NCI-H2107 (cell line): ENCODE data around the gene RASSF1.

Source experiments
- DNase-seq: peaks from one replicate; lab custom pipeline; 2025; lab: John Stamatoyannopoulos, UW

The RASSF1 gene, protein sequence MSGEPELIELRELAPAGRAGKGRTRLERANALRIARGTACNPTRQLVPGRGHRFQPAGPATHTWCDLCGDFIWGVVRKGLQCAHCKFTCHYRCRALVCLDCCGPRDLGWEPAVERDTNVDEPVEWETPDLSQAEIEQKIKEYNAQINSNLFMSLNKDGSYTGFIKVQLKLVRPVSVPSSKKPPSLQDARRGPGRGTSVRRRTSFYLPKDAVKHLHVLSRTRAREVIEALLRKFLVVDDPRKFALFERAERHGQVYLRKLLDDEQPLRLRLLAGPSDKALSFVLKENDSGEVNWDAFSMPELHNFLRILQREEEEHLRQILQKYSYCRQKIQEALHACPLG

DNA sequence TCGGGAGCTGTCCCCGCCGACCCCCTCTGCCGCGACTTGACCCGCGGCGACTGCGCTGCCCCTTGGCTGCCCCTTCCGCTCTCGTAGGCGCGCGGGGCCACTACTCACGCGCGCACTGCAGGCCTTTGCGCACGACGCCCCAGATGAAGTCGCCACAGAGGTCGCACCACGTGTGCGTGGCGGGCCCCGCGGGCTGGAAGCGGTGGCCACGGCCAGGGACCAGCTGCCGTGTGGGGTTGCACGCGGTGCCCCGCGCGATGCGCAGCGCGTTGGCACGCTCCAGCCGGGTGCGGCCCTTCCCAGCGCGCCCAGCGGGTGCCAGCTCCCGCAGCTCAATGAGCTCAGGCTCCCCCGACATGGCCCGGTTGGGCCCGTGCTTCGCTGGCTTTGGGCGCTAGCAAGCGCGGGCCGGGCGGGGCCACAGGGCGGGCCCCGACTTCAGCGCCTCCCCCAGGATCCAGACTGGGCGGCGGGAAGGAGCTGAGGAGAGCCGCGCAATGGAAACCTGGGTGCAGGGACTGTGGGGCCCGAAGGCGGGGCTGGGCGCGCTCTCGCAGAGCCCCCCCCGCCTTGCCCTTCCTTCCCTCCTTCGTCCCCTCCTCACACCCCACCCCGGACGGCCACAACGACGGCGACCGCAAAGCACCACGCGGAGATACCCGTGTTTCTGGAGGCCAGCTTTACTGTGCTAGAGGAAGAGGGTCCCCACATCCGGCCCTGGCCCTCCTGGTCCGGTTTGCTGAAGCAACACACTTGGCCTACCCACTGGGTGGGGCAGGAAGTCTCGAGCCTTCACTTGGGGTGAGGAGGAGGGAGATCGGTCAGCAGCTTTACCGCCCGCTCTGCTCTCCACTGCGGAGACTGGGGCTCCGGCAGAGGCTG is at the start of gene RASSF1:
Gene RASSF1 (minus strand): TSS at position 389 of the 882 bp plus-strand sequence. CDS start 31 bp downstream, at position 358.
- no peak for DNase-seq

DNA sequence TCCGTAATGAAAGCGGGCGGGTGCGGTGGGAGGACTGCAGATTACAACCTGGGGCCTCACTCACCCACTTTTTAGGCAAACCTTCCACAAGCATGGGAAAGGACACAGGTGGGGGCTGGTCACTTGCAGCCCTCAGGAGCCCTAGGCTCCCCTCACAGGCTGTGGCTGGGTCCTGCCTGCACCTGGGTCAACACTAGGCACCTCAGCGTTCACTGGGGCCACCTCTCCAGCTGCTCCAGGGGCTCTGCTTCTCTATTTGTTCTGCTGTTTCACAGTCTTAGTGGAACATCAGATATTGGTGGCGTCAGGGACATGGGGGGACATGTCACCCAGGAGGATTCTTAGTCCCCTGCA is 48.8 kb upstream of the RASSF1 start:
- DNase-seq: no peak

DNA sequence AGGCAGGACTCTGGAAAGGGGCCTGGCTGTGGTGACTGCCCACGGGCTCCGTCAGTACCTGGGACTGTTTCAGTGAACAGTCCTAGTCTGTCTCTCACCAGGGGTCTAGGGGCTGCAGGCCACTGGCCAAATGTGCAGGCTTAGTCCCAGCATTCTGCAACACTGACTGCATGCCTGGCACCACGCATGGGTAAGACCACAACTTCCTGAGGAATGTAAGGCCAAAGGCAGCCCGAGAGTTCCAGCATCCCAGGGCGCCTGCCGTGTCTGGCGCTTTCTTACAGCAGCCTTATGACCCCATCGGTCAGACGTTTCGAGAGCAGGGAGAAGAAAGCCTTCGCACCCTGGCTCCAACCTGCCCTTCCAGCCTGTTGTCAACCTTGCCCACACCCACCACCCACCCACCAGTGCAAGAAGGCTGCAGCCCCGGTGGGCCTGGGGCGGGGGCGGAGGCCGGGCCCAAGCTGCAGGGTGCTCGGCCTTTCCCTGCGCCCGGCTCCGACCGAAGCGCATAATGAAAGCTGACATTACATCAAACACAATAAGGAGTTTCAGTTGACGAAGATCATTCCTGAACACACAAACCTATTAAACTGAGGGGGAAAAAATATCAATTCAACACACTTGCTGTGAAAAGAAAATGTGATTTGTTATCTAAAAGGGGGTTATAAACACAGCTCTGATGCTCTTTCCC is 48.2 kb upstream of the RASSF1 start:
- DNase-seq: no peak

DNA sequence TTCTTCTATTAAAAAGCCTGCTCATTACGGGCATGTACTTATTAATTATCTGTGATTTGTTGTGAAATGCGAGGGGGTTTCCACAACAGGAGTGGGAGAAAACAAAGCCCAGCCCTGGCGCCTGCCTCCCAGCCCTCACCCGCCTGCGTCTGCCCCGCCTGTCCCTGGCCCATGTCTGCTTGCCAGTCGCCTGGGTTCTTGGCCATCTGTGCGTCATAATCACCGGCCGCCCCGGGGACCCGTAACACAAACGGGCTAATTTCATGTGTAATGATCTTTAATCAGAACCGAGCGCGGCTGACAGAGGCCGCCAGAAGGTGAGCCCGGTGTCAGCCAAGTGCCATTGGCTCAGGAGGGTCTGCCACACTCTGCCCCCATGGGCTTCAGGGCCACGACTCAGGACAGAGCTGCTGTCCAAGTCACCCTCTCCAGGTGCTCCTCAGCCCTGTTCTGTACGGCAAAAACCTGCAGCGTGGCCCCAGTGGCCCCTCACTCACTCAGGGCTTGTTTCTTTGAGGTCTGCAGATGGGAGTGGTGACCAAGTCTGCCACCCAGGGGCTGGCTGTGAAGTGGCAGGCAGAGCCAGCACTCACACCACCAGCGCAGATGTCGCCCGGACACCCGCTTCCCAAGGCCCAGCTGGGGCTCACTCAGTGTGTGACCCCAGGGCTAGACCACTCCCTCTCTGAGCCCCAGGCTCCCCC is 47.5 kb upstream of the RASSF1 start:
- no peak for DNase-seq

DNA sequence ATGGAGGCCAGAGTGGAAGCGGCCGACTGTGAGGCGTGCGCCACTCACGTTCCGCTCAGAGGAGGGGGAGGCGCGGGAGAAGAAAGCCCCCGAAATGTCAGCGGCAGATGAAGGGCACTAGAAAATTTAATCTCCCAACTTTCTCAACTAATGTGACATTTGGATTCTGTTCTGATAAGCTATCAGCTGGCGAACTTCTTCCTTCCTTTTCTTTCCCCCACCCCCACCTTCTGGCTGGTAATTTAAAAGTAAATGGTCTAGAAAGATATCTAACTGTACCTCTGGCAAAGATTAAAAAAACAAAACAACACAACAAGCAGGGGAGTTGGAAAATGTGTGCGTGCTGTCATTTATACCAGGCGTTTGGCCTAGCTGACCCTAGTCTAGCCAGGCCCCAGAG is 45.1 kb upstream of the RASSF1 start:
- DNase-seq: no peak

DNA sequence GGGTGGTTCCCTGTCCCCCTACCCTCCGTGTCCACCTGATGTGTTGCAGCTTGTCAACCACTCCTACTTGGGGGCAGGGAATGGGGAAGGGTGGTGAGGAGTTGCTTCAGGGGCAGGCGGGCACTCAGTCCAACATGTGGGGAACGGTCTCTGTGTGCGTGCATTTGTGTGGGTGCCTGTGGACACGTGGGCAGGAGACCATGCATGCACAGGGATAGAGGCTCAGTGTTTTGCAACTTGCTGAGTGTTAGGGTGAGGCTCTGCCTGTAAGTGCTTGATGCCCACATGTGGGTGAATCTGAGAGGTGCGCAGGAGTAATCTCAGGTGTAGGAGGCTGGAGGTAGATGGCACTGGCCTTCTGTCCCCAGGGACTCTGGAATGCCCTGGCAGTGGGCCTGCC is 43.1 kb upstream of the RASSF1 start:
- no peak for DNase-seq

DNA sequence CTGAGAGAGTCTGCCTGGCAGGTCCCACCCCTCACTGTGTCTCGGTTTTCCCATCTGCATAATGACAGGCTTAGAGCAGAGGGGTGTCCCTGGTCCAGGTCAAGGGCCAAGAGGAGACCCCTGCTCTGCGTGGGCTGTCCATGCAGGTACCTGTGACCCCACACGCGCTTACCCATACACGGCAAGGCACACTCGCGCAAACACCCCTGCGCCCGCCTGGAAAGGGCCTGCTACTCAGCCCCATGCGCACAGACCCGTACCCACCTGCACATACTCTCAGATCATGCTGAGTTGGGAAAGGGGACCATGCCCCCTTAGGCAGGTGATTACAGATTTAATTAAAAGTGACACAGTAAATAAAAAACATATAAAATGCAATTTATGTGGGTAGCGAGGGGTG is 42.1 kb upstream of the RASSF1 start:
- no peak for DNase-seq

DNA sequence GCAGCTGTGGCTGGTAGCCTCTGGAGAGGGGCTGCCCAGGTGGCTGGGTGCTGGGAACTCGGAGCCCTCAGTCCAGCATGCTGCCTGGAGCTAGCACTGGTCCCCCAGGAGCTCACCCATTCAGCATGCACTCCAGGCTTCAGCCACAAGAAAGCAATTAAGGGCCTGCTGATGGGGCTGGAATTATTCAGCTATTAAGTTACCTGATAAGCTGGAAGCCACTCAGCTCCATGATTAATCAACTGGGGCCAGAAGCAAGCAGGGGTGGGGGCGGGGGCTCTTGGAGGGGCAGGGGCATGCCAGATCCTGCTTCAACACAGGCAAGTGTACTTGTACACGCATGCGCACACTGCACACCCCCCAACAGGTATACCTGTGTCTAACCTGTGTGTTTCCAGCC is 40.7 kb upstream of the RASSF1 start:
- peak; percentile 63 for DNase-seq

DNA sequence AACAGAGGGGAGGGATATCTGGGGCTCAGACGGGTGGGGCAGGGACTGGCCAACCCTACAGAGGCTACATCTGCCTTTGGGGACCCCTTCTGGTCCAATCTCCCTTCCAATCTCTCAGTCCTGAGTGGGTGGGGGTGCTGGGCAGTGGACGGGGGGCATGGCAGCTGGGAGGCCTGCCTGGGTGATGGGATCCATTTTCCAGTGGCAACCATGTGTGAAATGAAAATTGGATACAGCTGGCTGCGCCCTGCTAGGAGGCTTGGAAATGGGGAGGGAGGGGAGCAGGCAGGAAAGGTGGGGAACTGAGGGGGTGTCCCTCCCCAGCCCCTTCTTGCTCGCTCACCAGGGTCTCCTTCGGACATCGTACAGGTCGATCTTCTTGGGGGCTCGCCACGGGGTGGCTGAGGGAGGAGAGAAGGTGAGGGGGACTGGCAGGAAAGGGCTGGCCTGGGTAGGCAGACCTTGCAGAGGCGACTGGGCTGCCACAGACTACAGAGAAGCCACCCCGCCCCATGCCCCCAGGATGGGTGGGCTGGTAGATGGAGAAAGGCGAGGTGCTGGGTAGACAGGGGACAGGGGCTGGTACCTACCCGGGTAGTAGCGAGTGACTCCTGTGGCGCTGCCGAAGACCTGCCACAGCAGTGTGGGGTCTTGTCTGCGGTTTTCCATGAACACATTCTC is 39.9 kb upstream of the RASSF1 start:
- DNase-seq: no peak

DNA sequence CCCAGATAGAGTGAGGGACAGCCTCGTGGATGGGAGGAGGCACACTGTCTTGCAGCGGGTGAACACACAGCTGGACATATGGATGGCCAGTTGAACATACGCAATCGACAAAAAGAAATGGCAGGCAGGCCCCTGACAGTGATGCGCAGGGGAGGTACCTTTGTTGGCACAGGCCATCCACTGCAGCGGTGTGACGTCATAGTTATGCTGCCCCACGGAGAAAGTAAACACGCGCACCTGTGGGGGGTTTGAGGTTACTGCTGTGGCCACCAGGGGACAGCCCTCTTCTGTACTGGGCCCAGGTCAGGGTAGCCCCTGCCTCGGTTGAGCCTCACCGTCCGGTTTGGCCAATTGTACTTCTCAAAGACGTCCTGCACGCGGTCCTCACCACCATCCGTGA is 38.1 kb upstream of the RASSF1 start:
- no peak for DNase-seq

DNA sequence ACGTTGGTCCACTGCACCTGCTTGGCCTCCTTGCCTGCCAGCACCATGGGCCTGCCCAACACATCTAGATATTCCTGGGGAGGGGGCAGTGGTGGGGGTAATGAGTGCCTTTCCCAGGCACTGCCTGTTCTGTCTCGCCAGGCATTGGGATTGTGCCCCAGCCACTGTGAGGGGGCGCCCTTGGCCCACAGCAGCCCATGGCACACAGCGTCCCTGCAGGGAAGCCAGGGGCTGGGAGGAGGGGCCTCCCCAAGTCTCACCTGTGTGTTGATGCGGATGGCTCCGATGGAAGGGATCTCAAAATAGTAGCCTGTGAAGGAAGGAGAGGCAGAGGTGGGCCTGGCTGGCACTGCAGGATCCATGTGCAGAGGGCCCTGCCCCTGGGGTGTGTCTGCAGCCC is 37.4 kb upstream of the RASSF1 start:
- DNase-seq: no peak

DNA sequence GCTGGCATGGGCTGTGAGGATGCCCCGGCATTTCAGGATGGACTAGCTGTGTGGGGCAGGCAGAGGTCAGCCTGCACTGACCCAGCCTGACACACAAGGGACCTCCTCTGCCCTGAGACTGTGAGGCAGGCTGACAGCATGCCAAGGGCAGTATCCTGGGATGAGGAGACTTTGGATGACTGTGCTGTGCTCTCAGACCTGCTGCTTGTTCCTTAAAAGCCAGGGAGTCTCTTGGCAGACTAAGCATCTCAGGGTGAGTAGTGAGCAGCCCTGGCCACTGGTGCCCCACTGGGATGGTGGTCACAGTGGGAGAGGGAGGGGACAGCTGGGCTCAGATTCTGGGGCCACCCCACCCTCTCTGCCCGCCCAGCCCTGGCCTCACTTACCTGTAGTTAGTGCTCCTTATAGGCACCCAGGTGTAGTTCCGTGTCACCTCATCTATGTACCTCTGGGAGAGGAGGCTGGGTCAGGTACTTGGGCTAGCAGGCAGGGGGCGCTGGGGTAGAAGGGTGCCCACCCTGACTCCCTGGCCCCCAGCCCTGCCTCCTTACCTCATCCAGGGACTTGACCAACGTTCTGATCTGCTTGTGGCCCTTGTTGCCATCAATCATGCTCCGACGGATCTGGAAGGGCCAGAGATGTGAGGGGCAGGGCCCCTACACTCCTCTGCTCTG is 34.8 kb upstream of the RASSF1 start:
- no peak for DNase-seq

DNA sequence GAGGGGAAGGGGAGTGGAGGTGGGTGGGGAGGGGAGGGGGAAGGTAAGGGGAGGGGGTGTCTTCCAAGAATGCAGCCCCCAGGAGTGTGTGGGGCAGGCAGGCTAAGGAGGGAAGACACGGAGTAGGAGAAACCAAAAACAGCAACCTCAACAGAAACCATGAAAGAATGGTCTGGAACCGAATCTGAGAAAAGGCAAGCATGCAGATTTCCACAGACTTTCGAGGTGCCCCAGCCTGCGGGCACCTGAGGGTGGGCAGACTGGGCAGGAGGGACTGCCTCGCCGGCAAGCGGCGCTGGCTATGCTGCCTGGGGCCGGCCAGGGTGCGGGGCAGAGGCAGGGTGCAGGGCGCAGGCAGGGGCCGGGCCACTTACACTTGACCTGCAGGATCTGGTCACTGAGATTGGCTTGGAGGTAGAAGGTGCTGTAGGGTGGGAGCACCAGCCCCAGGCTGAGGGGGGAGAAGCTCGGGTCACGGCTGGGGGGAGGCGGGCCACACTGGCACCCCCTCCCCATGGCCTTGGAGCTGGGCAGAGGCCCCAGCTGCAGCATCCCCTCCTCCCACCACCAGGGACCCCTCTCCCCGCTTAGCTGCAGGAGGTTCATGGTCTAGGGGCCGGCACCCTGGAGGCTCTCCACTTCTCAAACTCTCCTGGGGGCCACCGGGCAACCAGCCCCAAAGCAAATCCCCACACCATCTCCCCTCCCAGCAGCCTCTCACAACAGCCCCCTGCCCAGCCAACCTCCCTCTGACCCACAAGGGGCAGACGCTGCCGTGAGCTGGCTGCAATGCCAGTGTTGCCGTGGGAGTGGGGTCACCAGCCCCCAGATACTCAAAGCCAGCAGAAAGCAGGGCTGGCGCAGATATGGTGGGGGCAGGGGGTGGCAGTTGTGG is 34.0 kb upstream of the RASSF1 start:
- DNase-seq: no peak

DNA sequence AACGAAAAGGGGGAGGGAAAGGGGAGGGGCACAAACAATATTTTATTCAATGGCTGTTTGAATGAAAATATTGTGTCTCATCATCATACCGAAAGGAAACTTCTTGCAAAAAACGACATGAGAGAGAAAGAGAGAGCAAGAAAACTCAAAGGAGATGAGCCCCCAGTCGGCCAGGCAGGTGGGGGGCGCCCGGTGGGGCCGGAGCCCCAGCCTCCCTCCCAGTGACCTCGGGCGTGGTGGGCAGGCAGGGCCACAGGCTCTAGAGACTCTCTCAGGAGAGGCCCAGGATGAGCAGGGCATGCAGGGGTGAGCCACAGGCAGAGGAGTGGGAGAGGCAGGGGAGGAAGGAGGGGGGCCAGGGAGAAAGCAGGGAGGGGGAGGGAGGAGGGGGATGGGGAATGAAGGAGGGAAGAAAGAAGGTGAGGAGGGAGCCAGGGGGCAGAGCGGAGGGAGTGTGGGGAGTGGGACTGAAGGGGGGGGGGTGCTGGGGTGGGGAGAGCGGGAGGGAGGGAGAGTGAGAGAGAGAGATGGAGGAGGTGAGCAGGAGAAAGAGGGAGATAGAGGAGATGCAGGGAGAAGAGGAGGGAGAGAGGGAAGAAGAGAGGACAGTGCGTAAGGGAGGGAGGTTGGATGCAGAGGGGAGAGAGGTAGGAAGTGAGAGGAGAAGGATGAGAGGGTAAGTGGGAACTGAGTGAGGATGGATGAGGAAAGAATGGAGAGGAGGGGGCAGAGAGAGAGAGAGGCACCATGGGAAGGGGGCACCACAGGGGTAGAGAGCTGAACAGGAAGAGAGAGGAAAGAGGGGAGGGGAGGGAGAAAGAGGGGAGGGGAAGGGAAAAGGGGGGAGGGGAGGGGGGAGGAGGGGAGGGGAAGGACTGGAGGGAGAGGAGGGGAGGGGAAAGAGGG is 32.8 kb upstream of the RASSF1 start:
- no peak for DNase-seq

DNA sequence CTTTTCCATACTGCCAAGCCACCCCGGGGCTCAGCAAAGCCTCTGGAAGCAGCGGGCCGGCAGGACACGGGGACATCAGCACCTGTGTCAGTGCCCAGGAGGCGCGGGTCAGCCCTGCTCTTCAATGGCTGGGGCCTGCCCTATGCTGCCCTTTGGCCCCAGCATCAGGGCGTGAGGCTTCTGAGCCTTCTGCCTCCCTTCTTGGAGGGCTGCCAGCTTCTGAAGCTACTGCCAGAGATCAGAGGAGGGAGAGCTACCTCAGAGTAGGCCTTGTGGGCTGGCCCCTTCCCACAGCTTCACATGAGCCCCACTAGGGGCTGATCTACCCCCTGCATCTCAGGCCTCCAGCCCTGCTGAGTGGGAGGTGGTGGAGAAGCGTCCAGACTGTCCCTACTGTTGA is 31.7 kb upstream of the RASSF1 start:
- no peak for DNase-seq

DNA sequence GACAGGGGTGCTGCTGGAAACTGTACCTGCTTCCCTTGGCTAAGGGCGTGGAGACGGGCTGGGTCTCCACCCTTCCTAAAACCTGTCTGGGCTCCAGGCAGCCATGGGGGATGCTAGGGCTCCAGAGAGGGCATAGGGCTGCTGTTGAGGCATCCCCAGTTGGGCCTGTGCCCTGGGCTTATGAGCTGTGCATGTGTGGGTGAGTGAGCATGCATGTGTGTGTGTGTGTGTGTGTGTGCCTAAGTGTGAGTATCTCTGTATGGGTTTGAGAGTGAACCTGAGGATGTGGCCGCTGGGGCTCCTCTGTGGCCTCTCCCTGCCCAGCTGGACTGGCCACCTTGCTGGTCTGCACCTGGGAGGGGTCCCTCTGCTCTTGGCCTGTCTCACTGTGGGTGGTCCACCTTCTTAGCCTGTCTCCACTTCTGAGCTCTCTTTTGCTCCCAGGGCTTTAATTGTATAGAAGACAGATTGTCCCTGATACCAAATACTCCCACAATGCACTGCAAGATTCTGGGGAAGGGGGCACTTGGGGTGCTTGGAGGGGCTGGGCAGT is 30.6 kb upstream of the RASSF1 start:
- DNase-seq: no peak

DNA sequence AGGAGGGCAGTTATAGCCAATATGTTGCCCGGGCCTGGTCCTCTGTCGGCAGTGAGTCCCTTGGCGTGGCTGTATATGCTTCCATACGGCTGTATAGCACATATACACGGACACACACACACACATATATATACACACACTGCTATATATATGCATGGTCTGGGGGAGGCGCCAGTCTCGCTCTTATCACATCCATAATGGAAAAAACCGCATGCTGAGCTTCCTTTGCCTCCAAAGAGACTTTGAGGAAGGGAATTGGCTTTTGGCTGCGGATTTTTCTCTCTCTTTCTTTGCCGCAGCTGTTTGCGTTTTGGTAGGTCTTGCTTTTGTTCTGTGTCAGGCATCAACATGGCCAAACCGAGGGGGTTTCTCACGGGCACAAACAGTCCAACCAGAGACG is 30.0 kb upstream of the RASSF1 start:
- peak; percentile 63 for DNase-seq

DNA sequence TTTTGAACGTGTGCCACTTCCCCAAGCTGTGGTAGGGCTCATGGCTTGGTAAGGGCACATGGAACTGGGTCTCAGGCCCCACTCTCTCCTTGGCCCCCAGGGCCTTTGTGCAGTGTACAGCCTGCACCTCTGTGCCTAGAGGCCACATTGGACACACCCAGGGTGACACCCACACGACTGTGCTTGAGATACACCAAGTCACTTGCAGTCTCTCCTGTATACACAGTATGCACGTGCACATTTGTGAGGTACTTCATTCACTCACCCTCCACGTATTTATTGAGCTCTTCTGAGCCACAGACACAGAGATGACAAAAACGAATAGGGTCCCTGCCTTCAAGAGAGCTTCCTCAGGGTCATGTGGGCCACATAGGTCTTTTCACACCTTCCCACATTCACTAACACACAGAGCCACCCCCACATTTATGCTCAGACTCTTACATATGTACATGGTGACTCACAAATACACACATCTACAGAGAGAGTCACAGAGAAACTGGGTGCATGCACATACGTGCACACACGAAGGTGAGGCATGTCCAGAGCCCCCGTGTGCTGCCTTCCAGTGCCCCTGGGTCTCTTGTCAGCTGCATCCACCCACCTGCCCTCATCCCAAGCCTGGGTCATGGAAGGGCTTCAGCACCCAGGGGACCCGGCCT is 28.5 kb upstream of the RASSF1 start:
- DNase-seq: no peak
